NCI-H510A (cell line): ENCODE data around the gene H2AZ2.
"Not testable (repeated sequence)": the region's sequence is repeated elsewhere in the genome, so short reads cannot be mapped to it uniquely, and the experiment has no call there.

Experiments
- DNase-seq: peaks from one replicate; lab custom pipeline; 2025; lab: John Stamatoyannopoulos, UW

H2AZ2 gene

DNA sequence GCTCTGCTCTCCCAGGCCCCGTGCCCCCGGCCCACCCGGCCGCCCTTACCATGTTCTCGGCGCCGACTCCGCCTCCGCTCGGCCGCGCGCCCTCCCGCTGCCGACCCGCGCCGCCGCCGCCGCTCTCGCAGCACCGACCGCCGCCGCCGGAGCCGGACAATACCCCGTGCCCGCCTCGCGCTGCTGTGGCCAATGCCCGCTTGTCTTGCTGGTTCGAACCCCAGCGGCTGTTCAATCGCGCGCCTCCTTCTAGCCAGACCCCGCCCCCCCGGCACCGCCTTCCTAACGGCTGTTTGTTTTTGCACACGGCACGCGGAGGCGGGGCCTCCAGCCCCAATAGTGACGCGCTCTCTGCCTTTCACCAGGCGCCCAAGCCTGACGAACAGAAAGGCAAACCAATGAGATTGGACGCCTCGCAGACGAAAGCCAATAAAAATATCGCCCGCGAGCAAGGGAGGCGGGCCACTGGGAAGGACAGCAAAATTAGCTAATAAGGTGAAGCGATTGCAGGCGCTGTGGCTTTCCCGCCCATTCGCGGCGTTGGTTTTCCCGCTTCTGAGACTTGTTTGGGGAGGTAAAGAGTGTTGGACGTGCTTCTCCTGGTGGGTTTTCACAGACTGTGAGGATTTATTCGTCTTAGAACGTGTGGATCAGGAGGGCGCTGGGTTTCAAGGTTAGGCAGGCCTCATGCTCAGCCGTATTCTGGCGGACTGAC, at the start of gene H2AZ2:
Gene H2AZ2, minus strand, starts transcription at position 168 of the 715 bp plus-strand sequence. Its CDS starts 116 bp downstream, at position 52.
- peak; percentile 99 for DNase-seq

GRCh38 chr7:44897309-44897708, 49.4 kb upstream of the H2AZ2 start:
- no peak for DNase-seq

DNA sequence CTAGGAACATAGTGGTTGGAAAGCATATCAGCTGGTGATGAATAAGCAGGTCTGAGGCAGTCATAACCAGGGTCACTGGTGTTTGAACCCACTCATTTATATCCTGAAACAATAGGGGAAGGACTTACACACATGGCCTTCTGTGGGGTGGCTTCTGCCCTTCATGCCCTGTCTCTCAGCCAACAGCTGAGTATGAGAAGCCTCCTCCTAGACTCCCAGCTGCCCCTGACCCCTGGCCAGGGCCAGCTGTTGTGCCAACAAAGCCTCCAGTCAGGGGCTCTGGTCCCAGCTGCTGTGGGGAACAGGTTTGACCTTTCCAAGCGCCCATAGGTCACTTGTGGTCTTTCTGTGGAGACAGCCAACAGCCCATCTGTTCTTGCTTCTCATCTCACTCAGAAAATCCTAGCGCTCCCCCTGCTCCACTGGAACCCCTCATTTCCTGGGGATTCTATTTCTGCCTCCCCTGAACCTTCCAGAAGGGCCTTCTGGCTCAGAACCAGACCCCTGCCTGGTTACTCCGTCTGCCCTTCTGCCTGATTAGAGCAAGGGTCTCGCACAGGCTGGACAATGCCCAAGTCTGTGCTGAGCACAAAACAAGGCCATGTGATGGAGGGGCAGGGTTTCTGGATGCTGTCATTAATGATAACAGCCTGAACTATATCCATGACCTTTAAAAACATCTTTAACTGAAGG, 47.1 kb upstream of the H2AZ2 start:
- DNase-seq = no peak

- DNase-seq = no peak
Observed at GRCh38 chr7:44893710-44894234, 45.9 kb upstream of the H2AZ2 start.

- DNase-seq = no peak
Observed at GRCh38 chr7:44891791-44892190, 43.9 kb upstream of the H2AZ2 start.

DNA sequence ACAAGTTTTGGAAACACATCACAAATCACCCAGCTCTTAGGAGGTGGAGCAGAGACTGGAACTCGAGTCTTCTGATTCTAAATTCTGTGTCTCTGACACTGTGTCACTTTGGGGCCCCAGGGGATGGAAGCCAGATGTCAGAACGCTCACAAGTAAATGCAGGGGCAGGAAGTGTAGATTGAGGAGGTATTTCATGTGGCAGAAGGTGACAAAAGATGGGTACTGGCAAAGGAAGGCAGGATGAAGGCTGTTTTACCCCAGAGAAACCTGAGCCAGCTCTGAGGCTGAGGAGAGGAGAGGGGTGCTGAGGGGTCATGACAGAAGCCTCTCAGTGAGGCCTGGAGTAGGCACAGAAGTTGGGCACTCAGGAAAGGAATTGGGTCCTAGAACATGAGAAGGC, 43.5 kb upstream of the H2AZ2 start:
- DNase-seq = no peak

- DNase-seq = no peak
Observed at GRCh38 chr7:44889086-44889781, 41.3 kb upstream of the H2AZ2 start.

- no peak for DNase-seq
Observed at GRCh38 chr7:44887293-44887692, 39.4 kb upstream of the H2AZ2 start.

- DNase-seq = peak; percentile 92
Observed at GRCh38 chr7:44885394-44886317, 37.8 kb upstream of the H2AZ2 start, which contains the start of gene PURB. PURB (minus strand) TSS chr7:44885530; CDS start chr7:44885348, 182 bp downstream.

- DNase-seq = peak; percentile 46
Observed at GRCh38 chr7:44884621-44885393, 36.9 kb upstream of the H2AZ2 start.

GRCh38 chr7:44883961-44884620, 36.2 kb upstream of the H2AZ2 start:
- no peak for DNase-seq

GRCh38 chr7:44882899-44883298, 35.0 kb upstream of the H2AZ2 start:
- DNase-seq = no peak

DNA sequence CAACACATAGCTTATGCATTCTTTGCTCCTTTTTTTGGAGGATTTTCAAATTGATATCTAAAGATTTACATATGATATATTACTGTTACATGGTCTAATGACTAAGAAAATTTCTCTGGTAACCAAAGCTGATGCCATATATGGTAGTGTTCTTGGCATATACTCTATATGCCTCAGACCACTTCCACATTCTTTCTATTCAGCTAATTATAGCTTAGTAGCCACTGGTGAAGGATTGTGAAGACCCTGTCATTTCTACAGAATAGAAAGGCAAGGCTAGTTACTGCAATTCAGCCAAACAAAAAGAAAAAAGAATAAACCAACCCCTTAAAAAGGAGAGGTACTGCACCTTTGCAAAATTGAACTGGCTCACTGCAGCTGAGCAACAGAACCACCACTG, 33.7 kb upstream of the H2AZ2 start:
- DNase-seq = no peak

- DNase-seq = no peak
Observed at GRCh38 chr7:44881066-44881600, 33.2 kb upstream of the H2AZ2 start.

- DNase-seq = no peak
Observed at GRCh38 chr7:44880317-44881018, 32.6 kb upstream of the H2AZ2 start.

GRCh38 chr7:44876393-44876792, 28.5 kb upstream of the H2AZ2 start:
- DNase-seq = no peak

- DNase-seq = no peak
Observed at GRCh38 chr7:44875241-44875640, 27.4 kb upstream of the H2AZ2 start.

DNA sequence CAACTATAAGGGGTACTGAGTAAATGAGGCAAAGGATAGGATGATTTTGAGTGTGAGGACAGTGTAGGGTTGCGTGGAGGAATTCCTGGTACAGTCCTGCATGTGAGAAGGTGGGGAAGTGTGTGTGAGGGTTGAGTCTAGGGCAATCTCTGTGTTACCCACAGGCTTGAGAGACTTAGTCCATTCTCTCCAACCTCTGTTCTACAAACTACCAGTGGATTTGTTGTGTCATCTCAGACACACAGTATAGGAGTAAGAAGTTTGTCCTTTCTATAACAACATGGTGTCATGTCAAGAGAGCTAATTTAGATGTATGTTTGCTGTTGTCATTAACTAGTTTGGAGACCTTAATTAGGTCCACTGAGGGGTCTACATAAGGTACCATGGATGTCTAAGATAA, 24.9 kb upstream of the H2AZ2 start:
- DNase-seq = no peak

DNA sequence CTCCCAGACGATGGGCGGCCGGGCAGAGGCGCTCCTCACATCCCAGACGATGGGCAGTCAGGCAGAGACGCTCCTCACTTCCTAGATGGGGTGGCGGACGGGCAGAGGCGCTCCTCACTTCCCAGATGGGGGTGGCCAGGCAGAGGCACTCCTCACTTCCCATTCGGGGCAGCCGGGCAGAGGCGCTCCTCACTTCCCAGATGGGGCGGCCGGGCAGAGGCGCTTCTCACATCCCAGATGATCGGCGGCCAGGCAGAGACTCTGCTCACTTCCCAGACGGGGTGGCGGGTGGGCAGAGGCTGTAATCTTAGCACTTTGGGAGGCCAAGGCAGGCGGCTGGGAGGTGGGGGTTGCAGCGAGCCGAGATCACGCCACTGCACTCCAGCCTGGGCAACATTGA, 24.0 kb upstream of the H2AZ2 start:
- not testable (repeated sequence) for DNase-seq
